ENCODE results near the gene GLYAT. TPM values are rescaled to one million over a fixed set of nuclear protein-coding genes. Genes with fewer than 3 reads are reported as not detected.
"Not testable (repeated sequence)": the region's sequence is repeated elsewhere in the genome, so short reads cannot be mapped to it uniquely, and the experiment has no call there.

GLYAT gene
- total RNA-seq, 2 donors from 2014 or later: 0.13 TPM; not detected in 1

DNA sequence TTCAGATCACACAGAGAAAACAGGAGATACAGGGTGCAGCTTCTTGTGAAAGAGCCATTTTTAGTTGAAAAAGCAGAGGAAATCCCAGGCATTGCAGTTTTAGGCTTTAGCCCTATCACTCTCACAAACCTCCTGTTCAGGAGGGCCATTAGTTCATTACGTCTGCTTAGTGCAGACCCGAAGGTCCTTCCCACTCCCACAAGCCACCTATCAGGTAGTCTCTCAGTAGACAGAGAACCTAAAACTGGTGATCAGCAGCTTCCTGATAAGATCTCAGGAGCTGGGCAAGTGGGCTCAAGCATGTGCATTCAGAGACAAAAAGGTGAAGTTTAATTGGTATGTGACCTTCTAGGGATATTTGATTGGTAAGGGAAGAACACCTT, 4.3 kb downstream of the GLYAT start:
- H3K4me1 Mint-ChIP-seq: peaks cover 7% of the 10 kb centered on the region
- no peaks in the 10 kb centered on the region for H3K9me3 Mint-ChIP-seq
- H3K27me3 Mint-ChIP-seq: no peaks in the 10 kb centered on the region
- H3K4me3 Mint-ChIP-seq: no peak overlapping the region
- no peak overlapping the region for H3K27ac Mint-ChIP-seq
- ATAC-seq (replicated peaks): no peak
- H3K36me3 Mint-ChIP-seq (ENCODE audit: low read depth): no peaks in the 10 kb centered on the region

DNA sequence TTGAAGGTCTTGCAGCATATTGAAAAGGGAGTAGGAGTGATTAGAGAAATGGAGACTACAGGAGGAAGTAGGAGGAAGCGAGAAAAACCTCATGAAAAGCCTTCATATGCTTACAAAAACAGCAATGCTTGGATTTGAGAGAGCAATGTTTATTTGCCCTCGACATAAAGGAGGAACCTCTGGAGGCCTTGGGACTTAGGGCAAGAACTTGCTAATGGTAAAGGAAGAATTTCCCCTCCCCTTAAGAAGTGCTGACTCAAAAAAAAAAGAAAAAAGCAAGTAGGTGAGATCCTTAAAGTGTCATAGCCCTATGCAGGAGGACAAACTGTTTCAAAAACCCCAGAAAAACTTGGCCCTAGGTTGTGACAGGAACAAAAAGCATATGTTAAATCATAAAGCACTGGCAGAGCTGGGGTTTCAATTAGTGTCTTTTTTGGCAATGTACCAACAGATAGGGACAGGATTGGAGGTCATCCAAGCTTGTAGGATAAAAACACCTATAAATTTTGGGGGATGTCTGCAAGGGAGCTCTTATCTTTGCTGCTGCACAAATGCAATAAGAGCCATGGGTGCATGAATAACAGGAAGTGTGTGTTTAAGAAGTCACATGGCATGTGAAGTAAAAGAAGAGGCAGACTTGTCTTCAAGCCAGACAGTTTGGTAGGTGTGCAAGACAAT, 4.9 kb downstream of the GLYAT start:
- H3K9me3 Mint-ChIP-seq: no peaks in the 10 kb centered on the region
- peaks cover 7% of the 10 kb centered on the region for H3K4me1 Mint-ChIP-seq
- no peaks in the 10 kb centered on the region for H3K27me3 Mint-ChIP-seq
- no peaks in the 10 kb centered on the region for H3K36me3 Mint-ChIP-seq (ENCODE audit: low read depth)
- ATAC-seq (replicated peaks): no peak
- no peak overlapping the region for H3K4me3 Mint-ChIP-seq
- H3K27ac Mint-ChIP-seq: no peak overlapping the region

DNA sequence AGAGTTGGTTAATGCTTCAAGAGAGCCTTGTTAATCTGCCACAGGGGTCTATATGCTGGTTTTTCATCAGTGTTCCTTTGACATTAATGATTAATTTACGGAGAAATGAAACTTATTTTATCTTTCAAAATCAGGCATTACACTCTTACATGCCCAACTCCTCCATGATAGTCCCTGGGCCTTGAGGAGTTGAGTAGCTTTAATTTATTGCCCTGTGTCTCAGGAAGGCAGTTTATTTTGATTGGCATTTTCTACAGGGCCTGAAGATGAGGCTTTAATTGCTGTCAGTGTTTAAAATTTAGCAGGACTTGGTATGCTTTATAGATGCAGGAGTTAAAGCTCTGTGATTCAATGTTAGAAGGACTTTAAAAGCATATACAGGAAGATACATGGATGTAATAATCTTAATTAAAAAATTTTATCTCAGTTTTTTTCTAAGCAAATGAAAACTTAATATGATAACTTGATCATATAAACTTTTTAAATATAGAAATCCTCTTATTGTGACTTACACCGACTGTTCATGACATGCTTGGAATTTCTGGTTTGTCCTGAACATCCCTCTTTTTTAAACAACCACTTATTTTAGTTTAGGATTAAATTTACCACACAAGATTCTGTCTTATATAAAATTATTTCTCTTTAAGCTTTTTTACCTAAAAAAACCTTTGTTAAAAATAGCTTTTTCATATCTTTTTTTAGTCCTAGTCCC, 12.2 kb downstream of the GLYAT start:
- Mint-ChIP-seq H3K4me1 (no peaks in the 10 kb centered on the region), H3K27me3 (peaks cover 6% of the 10 kb centered on the region), H3K4me3 (no peak overlapping the region), H3K27ac (no peak overlapping the region), H3K36me3 (ENCODE audit: low read depth) (no peaks in the 10 kb centered on the region), H3K9me3 (no peaks in the 10 kb centered on the region)
- ATAC-seq (replicated peaks): no peak

DNA sequence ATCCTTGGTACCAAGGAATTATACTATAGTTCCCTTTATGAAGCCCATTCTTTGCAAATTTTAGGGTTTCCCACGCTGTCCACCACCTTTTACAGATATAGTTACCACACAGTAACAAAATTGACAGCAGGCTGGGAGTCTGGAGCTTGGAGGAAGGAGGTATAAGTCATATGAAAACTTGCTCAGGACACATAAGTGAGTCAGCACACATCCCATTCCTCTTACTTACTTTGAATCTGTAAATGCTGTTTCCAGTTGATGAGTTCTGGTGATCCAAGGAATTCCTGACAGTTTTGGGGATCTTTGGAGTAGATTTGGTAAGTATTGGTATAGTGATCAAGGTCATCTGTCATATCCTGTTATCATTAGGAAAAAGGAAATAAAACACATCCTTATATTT, 19.2 kb downstream of the GLYAT start:
- Mint-ChIP-seq H3K36me3 (ENCODE audit: low read depth) (no peaks in the 10 kb centered on the region), H3K9me3 (no peaks in the 10 kb centered on the region), H3K4me3 (no peak overlapping the region), H3K27ac (no peak overlapping the region), H3K4me1 (no peaks in the 10 kb centered on the region), H3K27me3 (peaks cover 7% of the 10 kb centered on the region)
- no peak for ATAC-seq (replicated peaks)

DNA sequence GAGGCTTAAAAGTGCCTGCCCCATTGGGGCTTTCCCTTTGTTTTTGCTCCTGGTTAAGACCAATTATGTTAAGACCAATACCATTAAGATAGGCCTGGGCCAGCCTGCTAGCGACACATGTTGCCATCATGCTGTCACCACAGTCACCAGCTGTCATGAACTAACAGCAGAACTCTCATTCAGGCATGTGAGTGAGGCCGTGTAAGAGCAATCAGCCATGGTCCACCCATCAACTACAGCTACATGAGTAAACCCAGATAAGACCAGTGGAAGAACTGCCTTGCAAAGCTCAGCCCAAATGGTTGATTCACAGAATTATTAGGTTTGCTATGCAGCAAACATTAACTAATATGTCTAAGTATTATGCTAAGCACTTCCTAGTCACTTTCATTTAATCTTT, 19.9 kb downstream of the GLYAT start:
- Mint-ChIP-seq H3K9me3 (no peaks in the 10 kb centered on the region), H3K36me3 (ENCODE audit: low read depth) (no peaks in the 10 kb centered on the region), H3K4me1 (no peaks in the 10 kb centered on the region), H3K27me3 (peaks cover 7% of the 10 kb centered on the region), H3K27ac (no peak overlapping the region), H3K4me3 (no peak overlapping the region)
- ATAC-seq (replicated peaks): no peak

DNA sequence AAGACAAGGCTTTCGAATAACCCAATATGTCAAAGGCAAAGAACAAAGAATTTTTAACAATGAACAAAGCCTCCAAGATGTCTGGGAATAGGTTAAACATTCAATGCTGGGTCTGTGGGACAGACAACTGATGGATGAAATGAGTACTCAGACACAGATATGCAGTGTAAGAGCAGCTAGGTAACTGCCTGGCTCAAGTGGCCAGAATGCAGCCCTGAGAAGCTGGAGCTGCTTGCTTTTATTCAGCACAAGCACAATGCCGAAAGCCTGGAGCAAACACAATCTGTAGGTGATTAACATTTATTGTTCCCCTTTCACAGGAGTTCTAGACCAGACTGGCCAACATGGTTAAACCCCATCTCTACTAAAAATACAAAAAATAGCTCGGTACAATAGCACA, 24.0 kb downstream of the GLYAT start:
- Mint-ChIP-seq H3K4me1 (no peaks in the 10 kb centered on the region), H3K9me3 (no peaks in the 10 kb centered on the region), H3K36me3 (ENCODE audit: low read depth) (no peaks in the 10 kb centered on the region), H3K27me3 (peaks cover 3% of the 10 kb centered on the region), H3K27ac (no peak overlapping the region), H3K4me3 (no peak overlapping the region)
- ATAC-seq (replicated peaks): no peak

DNA sequence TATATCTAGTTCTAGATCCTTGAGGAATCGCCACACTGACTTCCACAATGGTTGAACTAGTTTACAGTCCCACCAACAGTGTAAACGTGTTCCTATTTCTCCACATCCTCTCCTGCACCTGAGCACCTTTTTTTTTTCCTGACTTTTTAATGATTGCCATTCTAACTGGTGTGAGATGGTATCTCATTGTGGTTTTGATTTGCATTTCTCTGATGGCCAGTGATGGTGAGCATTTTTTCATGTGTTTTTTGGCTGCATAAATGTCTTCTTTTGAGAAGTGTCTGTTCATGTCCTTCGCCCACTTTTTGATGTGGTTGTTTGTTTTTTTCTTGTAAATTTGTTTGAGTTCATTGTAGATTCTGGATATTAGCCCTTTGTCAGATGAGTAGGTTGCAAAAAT, 34.9 kb downstream of the GLYAT start:
- H3K4me3 Mint-ChIP-seq; H3K4me1 Mint-ChIP-seq; H3K27ac Mint-ChIP-seq; H3K36me3 Mint-ChIP-seq (ENCODE audit: low read depth); H3K9me3 Mint-ChIP-seq; ATAC-seq (replicated peaks): not testable (repeated sequence)
- H3K27me3 Mint-ChIP-seq: peaks cover 14% of the 10 kb centered on the region

DNA sequence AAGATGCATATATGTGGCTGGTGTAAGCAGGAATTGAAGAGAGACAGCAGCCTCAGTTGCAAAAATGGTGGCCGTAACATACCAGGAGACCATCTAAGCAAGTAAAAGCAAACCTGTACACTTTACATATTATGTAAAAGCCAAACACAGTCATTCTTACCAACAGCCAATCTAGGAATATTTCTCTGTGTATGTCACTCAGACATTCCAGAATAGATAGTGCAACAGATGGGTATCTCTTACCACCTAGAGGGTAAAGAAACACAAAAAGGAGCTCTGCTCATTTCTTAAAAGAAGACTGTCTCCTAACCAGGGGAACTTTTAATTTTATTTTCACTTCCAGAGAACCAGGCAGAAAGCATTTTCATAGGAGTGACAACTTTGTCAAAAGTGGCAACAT, 38.7 kb downstream of the GLYAT start:
- no peak for ATAC-seq (replicated peaks)
- Mint-ChIP-seq H3K4me1 (no peaks in the 10 kb centered on the region), H3K27ac (no peak overlapping the region), H3K4me3 (no peak overlapping the region), H3K27me3 (peaks cover 3% of the 10 kb centered on the region), H3K9me3 (no peaks in the 10 kb centered on the region), H3K36me3 (ENCODE audit: low read depth) (no peaks in the 10 kb centered on the region)

DNA sequence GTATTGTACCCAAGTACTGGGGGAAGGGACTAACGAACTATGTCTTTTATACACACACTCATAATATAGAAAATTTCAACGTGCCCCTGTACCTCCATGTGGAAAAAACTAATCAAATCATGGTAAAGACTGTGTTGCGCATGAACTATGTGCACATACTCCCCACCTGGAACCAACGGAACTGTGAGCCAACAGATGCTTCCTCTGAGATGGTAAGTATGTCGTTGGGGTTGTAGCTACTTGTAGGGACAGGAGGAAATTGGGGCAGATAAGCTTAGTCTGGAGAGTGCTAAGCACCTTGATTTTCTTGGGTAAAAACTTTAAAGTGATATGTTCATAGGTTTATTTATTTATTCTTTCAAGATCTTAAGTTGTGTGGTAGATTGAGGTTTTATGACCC, 40.1 kb downstream of the GLYAT start:
- Mint-ChIP-seq H3K36me3 (ENCODE audit: low read depth) (no peaks in the 10 kb centered on the region), H3K27me3 (peaks cover 7% of the 10 kb centered on the region), H3K27ac (no peak overlapping the region), H3K4me3 (no peak overlapping the region), H3K9me3 (no peaks in the 10 kb centered on the region), H3K4me1 (no peaks in the 10 kb centered on the region)
- ATAC-seq (replicated peaks): no peak

DNA sequence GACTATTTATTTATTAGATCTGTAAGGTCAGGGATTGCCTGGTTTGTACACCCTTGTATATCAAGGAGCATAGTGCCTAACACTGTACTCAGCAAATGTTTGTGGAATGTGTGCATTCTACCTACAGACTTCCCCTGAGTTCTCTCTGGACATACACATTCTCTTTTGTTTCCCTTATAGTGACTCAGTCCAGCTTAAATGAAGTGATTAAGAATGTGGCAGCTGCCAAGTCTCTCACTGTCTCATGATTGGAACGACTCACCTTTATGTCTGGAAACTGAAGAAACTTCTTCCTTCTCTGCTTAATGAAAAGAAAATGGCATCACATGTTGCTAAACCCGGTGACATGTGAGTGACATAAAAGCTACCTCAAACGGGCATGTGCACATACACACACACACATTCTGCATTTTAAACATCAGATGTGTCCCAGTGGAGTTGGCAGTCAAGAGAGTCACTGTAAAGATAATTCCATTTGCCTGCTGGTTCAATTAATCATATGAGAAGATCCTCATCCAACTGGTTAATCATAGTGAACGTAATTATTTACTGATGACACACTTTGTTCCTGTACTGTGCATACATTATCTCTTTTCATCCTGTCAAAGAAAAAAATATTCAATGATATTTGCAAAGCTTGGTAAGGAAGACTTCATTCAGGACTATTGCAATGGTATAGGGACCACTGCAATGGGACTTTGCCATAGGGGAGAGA, 42.8 kb downstream of the GLYAT start:
- H3K9me3 Mint-ChIP-seq: no peaks in the 10 kb centered on the region
- H3K27ac Mint-ChIP-seq: no peak overlapping the region
- no peak for ATAC-seq (replicated peaks)
- no peaks in the 10 kb centered on the region for H3K36me3 Mint-ChIP-seq (ENCODE audit: low read depth)
- peaks cover 7% of the 10 kb centered on the region for H3K27me3 Mint-ChIP-seq
- no peaks in the 10 kb centered on the region for H3K4me1 Mint-ChIP-seq
- no peak overlapping the region for H3K4me3 Mint-ChIP-seq

DNA sequence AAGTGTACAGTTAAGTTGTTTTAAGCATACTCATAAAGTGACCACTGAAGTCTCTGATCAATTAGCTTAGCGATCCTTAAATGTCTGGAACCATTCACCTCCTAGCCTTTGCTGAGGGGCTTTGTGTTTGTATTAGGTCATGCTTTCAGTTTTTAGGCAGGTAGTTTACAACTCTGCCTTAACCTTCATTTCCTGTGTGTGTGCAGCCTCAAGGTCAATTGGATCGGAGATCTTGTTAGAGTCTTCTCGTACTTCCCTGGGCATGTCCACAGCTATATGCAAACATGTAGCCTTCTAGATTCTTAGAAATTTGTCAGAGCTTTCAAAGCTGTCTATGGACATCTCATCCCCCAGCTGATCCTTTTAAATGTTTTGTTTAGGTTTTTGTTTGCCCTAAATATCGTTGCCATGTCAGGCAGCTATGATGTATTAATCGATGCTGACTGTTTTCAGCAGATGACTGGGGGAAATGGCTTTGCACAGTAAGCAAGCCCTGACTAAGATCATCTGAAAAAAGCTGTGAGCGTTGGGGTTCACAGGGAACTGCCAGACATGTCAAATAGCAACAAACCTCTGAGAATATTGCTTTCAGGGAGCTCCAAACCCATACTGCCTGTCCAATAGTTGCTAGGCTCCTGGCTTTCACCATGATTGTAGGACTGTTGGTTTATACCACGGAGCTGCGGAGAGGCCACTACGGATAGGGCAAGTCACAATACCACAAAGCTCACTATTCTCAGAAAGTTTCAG, 45.6 kb downstream of the GLYAT start:
- no peak overlapping the region for H3K4me3 Mint-ChIP-seq
- H3K27ac Mint-ChIP-seq: no peak overlapping the region
- peaks cover 9% of the 10 kb centered on the region for H3K27me3 Mint-ChIP-seq
- peaks cover 5% of the 10 kb centered on the region for H3K9me3 Mint-ChIP-seq
- no peaks in the 10 kb centered on the region for H3K4me1 Mint-ChIP-seq
- peak; percentile 86 for ATAC-seq (replicated peaks)
- H3K36me3 Mint-ChIP-seq (ENCODE audit: low read depth): no peaks in the 10 kb centered on the region

DNA sequence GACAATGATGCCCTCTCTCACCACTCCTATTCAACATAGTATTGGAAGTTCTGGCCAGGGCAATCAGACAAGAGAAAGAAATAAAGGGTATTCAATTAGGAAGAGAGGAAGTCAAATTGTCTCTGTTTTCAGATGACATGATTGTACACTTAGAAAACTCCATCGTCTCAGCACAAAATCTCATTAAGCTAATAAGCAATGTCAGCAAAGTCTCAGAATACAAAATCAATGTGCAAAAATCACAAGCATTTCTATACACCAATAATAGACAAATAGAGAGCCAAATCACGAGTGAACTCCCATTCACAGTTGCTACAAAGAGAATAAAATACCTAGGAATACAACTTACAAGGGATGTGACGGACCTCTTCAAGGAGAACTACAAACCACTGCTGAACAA, 49.1 kb downstream of the GLYAT start:
- not testable (repeated sequence) for H3K27ac Mint-ChIP-seq; H3K4me3 Mint-ChIP-seq; H3K9me3 Mint-ChIP-seq; H3K36me3 Mint-ChIP-seq (ENCODE audit: low read depth); H3K4me1 Mint-ChIP-seq; ATAC-seq (replicated peaks)
- peaks cover 26% of the 10 kb centered on the region for H3K27me3 Mint-ChIP-seq

DNA sequence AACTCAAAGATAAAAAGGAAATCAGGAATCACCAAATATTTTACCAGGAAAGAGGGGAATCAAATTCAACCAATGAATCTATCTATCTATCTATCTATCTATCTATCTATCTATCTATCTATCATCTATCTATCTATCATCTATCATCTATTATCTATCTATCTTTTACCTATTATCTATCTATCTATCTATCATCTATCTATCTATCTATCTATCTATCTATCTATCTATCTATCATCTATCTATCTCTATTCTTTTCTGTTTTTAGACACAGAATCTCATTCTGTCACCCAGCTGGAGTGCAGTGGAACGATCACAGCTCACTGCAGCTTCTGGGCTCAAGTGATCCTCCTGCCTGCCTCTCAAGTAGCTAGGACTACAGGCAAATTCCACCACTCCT, 54.2 kb downstream of the GLYAT start:
- not testable (repeated sequence) for H3K27ac Mint-ChIP-seq

DNA sequence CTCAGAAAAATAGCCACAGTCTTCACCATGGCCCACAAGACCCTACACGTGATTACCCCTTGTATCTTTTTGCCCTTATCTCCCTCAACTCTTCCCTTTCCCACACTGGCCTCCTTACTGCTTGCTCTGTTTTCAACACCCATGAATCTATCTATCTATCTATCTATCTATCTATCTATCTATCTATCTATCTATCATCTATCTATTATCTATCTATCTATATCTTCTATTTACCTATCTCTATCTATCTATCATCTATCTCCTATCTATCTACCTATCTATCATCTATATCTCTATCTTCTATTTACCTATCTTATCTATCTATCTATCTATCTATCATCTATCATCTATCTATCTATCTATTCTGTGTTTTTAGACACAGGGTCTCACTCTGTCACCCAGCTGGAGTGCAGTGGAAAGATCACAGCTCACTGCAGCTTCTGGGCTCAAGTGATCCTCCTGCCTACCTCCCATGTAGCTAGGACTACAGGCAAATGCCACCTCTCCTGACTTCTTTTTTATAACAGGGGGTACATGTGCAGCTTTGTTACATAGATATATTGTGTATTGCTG, 55.1 kb downstream of the GLYAT start:
- H3K27me3 Mint-ChIP-seq: peaks cover 23% of the 10 kb centered on the region
- no peaks in the 10 kb centered on the region for H3K36me3 Mint-ChIP-seq (ENCODE audit: low read depth)
- H3K27ac Mint-ChIP-seq: no peak overlapping the region
- H3K4me1 Mint-ChIP-seq: no peaks in the 10 kb centered on the region
- ATAC-seq (replicated peaks): no peak
- H3K4me3 Mint-ChIP-seq: no peak overlapping the region
- no peaks in the 10 kb centered on the region for H3K9me3 Mint-ChIP-seq

More for the DNA sequence above, 54.2 kb downstream of the GLYAT start:
- H3K9me3 Mint-ChIP-seq; H3K4me3 Mint-ChIP-seq; ATAC-seq (replicated peaks); H3K4me1 Mint-ChIP-seq; H3K36me3 Mint-ChIP-seq (ENCODE audit: low read depth): not testable (repeated sequence)
- H3K27me3 Mint-ChIP-seq: peaks cover 23% of the 10 kb centered on the region
